Iris pigment epithelial cell (primary cell): ENCODE measurements around the gene HES2.
"Not testable (repeated sequence)": the region's sequence is repeated elsewhere in the genome, so short reads cannot be mapped to it uniquely, and the experiment has no call there.

Source experiments
- DNase-seq: peaks from one replicate; pipeline ENCODE4 v3.0.0-alpha.2; 2011; ENCODE audit warnings: low read depth

Gene HES2

DNA sequence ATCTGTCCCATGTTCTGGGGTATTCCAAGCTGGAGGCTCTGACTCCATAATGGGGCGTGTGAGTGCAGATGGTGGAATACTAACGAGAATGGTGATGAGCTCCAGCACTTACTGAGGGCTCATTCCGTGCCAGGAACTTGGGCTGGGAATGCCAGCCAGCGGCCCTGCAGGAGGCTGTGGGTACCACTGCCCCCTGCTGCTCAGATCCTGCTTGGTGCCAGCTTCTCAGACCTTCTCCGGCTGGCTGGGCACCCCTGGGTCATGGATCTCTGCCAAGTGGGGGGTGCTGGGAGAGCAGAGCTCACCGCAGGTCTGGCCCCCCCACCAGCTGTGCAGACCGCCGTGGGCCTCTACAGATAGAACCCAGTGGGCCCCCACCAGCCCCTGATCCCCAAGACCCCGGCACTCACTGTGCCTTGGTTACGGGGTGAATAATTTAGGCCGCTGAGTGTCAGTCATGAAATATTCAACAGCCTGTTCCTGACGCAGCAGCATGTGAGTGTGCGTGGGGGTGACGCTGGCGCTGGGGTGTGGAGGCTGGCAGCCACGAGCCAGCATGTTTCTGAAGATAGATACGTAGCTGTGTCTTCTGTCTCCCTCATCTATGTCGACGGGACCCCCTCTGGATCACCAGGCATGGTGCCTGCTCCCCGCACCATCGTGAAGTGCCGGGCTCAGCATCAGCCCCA is 17.4 kb upstream of the HES2 start:
- DNase-seq: not testable (repeated sequence)

DNA sequence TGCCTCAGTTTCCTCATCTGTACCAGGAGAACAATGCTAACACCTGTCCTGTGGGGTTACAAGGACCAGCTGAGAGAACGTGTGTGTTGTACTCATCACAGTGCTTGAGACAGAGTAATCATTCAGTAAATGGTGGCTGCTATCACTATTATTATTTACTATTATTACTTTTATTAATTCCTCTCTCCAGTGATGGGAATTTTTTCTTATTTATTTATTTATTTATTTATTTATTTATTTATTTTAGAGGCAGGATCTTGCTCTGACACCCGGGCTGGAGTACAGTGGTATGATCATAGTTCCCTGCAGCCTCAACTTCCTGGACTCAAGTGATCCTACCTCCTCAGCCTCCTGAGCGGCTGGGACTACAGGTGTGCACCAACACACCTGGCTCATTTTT is 16.6 kb upstream of the HES2 start:
- not testable (repeated sequence) for DNase-seq

DNA sequence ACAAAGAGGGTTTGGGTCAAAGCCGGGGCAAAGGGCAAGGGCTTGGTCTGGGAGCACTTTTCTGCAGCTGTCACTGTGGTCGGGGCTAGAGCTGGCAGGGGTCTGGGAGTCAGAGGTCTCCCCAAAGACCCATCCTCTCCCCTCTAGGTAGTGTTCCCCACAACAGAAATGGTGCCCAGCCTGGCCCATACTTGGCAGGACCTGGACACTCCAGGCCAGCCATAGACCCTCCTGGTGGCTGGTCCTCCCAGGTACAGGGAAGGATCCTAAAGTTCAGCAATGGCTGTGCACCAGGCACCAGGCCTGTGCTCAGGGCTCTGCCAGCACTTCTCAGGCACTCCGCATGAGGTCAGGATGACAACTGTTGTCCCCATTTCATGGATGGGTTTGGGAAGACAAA is 15.8 kb upstream of the HES2 start:
- no peak for DNase-seq

DNA sequence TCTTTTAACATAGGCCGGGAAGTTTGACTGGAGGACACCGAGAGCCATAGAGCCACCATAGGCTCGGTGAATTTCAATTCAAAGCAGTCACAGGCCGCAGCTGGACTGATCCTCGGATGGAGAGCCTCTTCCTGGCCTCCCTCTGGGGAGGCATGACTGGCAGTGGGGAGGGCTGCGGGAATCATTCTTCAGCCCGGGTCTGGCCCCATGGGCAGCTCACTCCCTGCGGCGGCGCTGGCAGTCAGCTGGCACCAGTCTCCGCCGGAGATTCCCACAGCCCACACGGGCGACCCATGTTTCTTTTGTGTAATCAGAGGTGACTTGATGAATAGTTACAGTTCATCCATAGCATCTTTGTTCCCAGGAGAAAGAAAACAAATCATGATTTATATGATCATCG is 15.4 kb upstream of the HES2 start:
- no peak for DNase-seq

DNA sequence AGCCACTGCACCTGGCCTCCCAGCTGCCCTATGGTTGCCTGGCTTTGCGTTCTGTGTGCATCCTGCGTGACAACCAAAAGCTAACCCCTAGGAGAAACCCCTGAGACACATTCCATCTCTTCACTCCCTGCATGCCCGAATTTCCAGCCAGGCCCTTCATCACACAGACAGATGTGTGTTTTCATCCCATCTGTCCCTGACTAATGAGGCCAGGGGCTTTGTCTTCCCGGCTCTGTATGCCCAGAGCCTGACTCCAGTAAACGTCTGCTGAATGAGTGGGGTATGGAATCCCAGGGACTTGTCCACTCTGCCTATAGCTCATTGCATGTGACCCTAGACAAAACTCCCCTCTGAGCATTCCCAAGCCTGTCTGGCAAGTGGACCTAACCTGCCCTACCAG is 14.5 kb upstream of the HES2 start:
- no peak for DNase-seq

DNA sequence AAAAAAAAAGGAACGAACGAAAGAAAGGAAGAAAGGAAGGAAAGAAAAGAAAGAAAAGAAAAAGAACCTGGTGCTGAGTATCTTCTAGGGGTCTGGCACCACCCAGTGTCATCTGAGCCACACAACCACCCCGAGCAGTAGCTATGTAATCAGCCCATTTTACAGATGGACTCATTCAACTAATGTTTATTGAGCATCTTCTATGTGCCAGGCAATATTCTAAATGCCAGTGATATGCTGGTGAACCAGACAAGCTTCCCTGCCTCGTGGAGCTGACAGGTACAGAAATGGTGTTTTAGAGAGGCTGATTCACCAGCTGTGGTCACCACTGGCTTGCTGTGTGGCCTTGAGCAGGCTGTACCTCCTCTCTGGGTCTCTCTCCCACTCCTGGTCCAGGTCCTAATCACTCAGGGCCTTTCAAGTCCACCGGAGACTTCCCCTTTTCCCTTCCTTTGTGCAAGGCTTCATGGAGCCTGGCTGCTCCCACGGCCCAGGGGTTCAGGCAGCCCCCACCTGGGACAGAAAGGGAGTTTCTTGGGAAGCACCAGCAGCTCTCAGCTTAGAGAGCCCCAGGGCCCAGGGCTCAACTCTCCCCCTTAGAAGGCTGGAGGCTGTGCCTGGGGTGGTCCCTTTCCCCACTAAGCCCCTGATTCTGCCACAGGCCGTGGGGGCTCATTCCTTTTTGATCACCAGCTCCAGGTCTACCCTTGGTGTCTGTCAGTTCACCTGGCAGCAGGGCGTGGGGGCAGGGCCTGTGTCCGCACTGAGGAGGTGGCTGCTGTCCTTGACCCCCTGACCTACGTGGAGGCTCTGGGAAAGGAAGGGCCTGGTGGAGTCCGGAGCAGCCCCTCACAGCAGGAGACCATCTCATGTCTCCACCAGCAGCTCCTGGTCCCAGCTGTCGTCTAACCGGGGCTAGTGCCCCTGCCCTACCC is 12.2 kb upstream of the HES2 start:
- DNase-seq: not testable (repeated sequence)

DNA sequence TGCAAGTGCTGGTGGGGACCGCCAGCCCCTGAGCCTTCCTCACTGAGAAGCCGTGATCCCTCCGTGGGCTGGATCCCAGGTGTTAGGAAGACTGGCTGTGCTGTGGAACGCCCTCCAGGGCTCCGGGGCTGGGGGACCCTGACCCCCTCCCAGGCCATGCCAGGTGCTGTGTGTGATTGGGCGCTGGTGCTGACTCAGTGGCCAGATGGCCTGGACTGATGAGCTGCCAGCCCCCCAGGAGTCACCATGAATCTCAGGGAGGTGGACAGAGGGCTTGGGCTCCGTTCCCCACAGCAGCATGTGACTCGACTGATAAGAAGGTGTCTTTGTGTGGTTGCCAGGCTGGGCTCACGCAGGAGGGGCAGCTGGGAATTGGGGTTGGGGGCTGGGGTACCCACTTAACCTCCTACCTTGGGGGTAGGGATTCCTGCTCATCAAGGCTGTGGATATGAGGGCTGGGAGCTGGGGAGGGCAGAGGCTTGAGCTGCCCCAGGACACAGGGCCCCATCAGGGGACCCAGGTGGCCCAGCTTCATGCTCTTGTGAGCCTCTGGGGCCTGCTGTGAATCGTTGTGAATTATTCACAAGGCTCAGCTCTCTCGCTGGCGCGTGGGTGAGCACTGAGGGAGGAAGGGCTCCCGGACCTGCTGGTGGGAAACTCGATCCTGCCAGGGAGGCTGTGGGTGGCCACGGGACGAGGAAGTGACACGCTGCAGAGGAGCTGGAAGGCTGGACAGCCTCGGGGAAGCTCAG is 10.1 kb upstream of the HES2 start:
- not testable (repeated sequence) for DNase-seq

DNA sequence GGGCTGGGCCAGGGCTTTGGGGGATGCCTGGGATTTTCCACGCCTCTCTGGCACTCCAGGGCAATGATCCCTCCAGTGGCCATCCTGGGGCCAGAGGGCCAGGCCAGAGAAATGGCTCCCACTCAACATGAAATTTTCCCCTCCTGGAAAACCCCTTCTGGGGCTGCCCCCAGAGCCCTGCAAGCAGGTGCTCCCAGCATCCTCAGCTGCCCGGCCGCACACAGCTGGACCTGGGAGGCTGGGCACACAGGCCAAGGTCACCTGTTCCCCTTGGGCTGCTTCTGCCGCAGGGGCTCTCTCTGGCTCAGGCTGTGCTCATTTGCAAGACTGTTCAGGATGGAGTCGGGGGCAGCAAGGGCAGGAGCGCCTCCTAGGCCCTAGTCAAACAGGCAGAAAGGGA is 8.7 kb upstream of the HES2 start:
- DNase-seq: not testable (repeated sequence)

DNA sequence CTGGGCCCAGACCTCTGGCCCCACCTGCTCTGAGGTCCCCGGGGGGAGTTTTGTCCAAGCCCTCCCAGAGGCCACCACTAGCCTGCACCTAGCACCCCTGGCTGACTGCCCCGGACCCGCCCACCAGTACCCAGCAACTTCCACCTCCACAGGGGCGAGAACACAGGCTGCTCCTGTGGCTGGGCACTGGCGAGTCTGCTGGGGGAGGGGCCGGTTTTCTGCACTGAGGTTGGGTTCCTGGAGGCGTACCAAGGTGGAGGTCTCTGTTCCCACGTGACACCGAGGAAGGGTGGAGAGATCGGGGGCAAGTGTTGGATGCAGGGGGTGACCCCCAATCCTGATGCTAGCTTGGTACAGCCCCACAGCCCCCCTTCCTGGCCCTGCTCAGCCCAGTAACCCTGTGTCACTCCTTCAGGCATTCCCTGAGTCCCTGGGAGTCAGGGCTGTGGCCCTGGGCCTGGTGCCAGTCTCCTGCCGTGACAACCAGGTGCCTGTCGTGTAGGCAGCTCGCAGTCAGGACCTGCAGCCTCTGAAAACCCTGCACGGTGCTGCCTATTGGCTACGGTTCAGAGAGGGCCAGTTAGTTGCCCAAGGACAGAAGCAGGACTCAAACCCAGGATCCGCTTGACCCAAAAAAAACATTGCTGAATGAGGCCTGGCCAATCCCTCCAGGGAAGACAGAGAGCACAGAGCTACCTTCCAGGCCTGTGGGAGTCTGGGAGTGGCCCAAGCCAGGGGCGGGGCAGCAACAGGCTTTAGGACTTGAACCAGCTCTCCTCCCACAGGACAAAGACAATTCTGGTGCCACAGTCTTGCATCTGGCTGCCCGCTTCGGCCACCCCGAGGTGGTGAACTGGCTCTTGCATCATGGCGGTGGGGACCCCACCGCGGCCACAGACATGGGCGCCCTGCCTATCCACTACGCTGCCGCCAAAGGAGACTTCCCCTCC is 8.0 kb upstream of the HES2 start:
- no peak for DNase-seq

DNA sequence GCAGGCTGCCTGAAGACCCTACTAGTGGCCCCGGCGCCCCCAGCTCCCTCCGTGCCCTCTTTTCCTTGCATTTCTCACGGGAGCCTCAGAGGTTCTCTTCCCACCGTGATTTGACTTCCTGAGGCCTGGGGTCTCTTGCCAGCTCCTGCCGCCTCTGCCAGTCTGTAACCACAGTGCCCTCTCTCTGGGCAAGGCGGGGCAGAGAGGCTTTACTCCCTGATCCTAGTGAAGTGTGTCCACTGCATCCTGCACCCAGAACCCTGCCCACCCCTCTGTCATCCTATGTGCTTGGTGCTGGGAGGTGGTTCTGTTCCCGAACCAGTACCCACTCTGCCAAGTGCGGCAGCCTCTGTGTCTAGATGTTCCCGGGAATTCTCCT is 7.2 kb upstream of the HES2 start:
- no peak for DNase-seq

DNA sequence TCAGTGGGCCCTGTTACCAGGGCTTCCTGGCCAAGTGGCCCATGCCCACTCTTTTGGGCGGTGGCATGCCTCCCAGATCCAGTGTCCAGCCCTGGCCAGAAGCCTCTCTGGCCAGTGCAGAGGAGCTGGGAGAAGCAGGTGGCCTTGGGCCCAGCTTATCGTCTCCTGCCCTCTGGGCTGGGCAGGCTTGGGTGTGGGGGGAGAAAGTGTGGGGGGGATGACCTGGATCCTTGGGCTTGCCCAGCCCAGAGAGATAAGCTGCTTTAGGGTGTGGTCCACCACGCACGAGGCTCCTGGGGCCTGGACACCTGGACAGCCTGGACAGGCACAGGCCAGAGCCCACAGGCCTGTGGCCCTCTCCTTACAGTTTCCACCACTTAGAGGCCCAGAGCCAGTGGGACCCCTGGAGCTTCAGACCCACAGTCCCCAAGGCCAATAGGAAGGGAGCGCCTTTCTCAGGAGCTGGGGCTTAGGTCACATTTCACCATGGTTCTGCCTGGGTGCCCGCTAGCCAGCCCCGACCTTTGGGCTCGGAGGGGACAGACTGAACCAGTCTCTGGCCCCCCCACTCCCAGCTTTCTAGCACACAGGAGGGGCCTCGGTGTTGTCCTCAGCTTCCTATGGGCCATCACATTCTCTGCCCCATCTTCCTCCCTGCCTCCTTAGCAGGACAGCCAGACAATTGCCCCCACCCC is 6.7 kb upstream of the HES2 start:
- DNase-seq: no peak

DNA sequence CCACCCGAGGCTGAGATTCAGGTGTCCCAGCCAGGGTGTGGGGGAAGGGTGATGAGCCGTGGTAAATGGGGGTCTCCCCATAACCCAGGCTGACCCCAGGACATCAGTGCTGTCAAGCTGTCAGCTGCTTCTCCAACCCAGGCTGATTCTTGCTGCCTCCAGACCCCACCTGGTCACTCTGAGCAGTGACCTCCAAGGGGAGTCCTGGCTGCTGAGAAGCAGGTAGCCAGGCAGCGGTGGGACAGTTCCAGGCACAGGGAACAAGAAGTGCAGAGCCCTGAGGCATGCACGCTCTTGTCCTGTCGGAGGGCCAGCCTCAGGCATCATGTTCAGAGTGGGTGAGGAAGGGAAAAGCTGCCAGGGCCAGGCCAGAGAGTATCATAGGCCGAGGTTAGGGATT is 5.9 kb upstream of the HES2 start:
- no peak for DNase-seq

DNA sequence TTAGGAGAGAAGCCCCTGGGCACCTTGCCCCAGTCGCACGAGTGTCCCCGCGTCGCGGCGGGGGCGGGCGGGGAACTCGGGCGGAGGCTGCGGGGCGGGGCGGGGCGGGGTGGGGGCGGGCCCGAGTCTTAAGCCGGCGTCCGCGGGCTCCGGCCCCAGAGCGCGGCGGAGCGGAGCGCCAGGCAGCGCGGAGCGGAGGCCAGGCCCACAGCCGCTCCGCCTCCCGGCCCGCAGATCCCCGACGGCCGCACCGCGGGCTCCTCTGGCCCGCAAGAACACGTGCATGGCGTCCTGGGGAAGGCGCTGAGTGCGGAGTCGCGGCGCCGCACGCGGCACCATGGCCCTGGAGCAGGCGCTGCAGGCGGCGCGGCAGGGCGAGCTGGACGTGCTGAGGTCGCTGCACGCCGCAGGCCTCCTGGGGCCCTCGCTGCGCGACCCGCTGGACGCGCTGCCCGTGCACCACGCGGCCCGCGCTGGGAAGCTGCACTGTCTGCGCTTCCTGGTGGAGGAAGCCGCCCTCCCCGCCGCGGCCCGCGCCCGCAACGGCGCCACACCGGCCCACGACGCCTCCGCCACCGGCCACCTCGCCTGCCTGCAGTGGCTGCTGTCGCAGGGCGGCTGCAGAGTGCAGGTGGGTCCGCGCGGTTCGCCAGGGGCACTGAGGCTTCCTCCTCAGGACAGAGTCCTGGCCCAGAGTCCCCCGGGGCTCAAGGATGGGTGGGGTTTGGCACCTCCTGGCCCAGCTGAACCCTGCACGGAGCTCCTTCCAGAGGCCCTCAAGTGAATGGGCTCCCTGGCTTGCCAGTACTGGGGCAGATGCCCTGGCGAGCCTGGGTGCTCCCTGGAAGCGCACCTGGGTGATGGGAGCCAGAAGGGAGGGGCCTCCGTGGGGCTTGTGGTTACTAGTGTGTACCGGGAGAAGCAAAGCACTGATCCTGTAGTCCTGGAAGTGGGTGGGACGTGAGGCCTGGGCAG is 5.2 kb upstream of the HES2 start, which contains the start of gene ESPN:
TSS of gene ESPN (plus strand) at position 158 of the 975 bp plus-strand sequence. CDS start at position 338, 180 bp downstream.
- DNase-seq: no peak

DNA sequence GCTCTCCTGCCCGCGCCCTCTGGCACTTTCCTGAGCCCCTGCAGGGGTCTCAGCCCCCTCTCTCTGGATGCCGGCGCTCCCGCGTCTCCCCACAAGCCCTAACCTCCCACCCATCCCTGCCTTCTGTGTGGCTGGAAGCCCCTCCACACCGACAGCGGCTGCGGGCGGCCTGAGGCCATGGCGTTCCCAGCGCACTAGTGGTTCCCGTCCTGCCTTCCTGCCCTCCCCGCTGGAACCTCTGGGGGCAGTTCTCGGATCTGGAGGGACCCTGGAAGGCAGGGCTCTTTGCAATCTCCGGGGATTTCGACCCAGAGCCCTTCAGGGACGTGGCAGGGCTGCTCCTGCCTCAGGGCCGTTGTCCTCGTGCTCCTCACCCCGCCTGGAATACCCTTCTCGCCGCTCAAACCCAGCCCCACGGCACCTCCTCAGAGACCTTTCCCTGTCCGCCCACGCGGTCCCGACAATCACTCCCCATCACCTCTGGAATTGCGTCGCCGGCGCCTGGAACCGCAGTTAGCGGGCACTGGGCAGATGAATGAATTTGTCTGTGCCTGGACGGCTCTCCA is 4.4 kb upstream of the HES2 start:
- DNase-seq: no peak

DNA sequence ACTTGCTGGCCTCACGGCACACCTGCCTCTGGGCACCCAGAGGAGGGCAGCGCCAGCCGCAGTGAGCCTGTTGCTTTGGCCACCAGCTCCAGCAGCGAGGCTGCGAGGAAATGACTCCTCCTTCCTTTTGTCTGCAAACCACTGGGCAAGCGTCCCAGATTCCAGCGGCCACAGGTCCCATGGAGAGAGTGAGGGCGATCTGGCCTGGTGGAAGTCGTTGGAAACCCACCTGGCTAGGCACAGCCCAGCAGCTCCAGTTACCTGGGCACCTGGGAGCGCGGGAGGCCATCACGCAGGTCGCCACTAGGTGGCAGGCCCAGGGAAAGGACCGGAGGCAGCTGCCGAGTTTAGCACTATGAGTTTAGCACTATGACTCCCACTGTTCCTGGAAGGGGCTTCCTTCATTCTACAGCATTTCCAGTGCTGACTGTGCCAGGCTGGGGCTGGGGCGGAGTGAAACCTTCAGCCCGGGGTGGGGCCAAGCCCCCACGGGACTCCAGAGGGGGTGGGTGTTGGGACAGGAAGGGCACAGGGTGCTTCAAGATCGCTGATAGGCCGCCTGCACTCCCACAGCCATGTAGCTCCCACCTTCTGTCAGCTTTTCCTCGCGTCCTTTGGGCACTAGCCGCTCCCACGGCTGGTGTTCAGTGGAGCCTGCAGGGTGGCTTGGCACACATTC is 3.7 kb upstream of the HES2 start:
- DNase-seq: peak; percentile 31

DNA sequence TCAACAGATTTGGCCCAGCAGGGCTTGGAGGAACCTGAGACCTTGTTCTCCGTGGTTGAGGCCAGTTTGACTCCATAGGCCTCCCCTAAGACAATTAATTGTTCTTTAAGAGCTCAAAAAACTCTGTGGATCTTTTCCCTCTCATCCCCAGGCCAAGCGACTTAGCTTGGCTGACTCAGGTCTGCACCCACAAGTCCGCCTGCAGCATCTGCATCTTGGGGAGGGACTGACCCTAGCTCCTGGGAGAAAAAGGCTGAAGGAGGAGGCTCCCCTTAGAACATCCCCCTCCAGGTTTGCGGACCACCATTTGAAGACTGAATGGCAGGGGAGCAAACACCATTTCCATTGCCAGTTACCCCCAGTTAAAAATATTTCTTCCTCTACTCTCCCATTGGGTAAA is 1.5 kb upstream of the HES2 start:
- no peak for DNase-seq

DNA sequence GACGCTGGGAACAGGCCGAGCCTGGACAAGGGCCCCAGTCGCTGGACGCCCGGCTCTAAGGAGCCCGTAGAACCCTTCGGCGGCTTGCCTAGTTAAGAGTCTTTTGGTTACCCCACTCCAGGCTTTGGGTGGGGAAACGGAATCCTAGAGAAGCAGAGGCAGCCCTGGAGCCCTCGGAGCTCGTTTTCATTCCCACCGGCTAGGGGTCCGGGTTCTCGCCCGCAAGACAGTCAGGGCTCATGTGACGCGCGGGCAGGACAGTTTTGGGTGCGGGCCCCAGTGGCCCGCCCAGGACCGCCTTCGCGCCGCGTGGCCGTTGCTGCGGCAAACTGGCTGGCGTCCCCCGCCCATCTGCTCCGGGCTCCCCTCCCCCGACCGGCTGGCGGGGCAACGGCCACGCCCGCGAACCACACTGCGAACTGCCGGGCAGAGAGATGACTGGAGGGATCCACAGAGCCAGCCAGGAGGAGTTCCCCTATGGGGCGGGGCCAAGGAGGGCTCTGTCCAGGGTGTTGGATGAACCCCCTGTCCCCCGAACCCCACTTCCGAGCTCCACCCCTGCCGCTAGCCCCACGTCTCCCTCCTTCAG is 829 bp upstream of the HES2 start:
- DNase-seq: no peak

DNA sequence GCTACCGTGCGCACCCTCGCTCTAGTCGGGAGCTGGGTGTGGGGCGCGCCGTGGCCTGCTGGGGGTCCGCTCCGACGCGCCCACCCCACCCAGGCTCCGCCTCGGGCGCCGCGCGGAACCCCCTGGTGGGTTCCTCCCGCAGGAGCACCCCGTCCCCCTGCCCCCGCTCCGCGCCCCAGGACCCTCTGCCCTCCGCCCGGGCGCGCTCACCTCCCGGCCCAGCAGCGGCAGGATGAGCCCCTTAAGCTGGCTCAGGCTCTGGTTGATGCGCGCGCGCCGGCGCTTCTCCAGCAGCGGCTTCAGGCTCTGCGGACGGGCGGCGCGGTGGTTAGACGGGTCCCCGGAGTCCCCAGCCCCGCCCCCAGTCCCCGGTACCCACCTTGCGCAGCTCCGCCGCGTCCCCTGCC is 319 bp downstream of the HES2 start:
- no peak for DNase-seq
